ENCODE data around the gene PTPN4. TPM values are rescaled to one million over a fixed set of nuclear protein-coding genes. Genes with fewer than 3 reads are reported as not detected.
A peak's percentile ranks its signal among the peaks of the same experiment; 100 is the strongest.

The PTPN4 gene
- total and polyA plus RNA-seq, 2 of the 13 experiments (the other 11 are each of a cell fraction or from before 2014, with no cell fraction given): 20.3 to 34.6 TPM

DNA sequence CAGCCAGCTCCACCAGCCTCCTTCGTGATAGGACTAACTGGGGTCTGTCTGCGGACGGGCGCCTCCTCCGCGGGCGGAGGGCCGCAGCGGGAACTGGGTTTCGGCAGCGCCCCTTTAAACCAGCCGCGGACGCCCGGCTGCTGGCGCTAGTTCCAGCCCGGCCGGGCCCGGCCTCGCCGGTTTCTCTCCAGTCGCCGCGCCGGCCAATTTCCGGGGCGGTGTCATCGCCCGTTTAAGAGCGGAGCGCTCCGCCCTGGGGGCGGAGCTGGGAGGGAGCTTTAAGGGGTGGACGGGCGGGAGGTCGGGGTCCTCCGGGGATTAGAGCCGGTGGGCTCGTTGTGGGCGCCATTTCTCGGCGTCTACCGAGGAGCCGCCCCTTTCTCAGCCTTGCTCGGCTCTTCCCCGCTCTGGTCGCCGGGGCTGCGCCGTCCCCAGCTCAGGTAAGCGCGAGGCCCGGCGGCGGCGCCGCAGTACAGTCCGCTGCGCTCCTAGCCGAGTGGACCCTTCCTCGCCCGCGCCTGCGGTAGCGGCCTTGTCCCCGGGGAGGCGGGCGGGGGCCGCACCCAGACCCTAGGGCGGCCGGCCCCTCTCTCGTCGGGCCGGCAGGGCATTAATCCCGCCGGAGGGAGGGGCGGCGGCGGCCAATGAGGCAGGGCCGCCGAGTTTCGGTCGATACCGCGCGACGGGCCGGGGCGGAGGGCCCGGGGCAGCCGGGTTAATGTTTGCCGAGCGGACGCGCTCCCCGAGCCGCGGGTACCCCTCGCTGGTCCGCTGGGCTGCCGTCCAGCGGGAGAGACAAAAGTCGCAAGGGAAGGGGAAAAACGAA is 253.3 kb downstream of the PTPN4 start, which contains the start of gene EPB41L5 (continued):
- TF ChIP-seq ETV6 (CRISPR knock-in tag; conservative IDR thresholded peaks at IDR 0.05) (peak; percentile 46; the same call in 1 of the 2 replicates), ZBTB37 (CRISPR knock-in tag; IDR thresholded peaks at IDR 0.05) (peak; percentile 59; the same call in 1 of the 2 replicates), ZSCAN9 (CRISPR knock-in tag; IDR thresholded peaks at IDR 0.05; ENCODE audit: borderline replicate concordance) (peak; percentile 80), KDM6A (CRISPR knock-in tag; IDR thresholded peaks at IDR 0.05; ENCODE audit: low read depth) (no peak), ZNF275 (CRISPR knock-in tag; IDR thresholded peaks at IDR 0.05; ENCODE audit: borderline replicate concordance) (peak; percentile 96), ZNF570 (CRISPR knock-in tag; IDR thresholded peaks at IDR 0.05; ENCODE audit: borderline replicate concordance) (no peak; the same call in 1 of the 2 replicates), PAF1 (CRISPR knock-in tag; IDR thresholded peaks at IDR 0.05) (no peak), ZSCAN21 (CRISPR knock-in tag; IDR thresholded peaks at IDR 0.05; ENCODE audit: borderline replicate concordance) (peak; percentile 84), ZNF737 (CRISPR knock-in tag; IDR thresholded peaks at IDR 0.05; ENCODE audit: borderline replicate concordance) (no peak), ZFY (CRISPR knock-in tag; IDR thresholded peaks at IDR 0.05) (peak; percentile 99), ZNF75D (CRISPR knock-in tag; IDR thresholded peaks at IDR 0.05; ENCODE audit: borderline replicate concordance) (no peak), RARG (CRISPR knock-in tag; IDR thresholded peaks at IDR 0.05; ENCODE audit: low read depth) (no peak), TERF1 (CRISPR knock-in tag; IDR thresholded peaks at IDR 0.05) (no peak; the same call in 1 of the 2 replicates), ZFAT (CRISPR knock-in tag; conservative IDR thresholded peaks at IDR 0.05) (no peak; the same call in 1 of the 2 replicates)
- TF ChIP-seq, protein P1, sequence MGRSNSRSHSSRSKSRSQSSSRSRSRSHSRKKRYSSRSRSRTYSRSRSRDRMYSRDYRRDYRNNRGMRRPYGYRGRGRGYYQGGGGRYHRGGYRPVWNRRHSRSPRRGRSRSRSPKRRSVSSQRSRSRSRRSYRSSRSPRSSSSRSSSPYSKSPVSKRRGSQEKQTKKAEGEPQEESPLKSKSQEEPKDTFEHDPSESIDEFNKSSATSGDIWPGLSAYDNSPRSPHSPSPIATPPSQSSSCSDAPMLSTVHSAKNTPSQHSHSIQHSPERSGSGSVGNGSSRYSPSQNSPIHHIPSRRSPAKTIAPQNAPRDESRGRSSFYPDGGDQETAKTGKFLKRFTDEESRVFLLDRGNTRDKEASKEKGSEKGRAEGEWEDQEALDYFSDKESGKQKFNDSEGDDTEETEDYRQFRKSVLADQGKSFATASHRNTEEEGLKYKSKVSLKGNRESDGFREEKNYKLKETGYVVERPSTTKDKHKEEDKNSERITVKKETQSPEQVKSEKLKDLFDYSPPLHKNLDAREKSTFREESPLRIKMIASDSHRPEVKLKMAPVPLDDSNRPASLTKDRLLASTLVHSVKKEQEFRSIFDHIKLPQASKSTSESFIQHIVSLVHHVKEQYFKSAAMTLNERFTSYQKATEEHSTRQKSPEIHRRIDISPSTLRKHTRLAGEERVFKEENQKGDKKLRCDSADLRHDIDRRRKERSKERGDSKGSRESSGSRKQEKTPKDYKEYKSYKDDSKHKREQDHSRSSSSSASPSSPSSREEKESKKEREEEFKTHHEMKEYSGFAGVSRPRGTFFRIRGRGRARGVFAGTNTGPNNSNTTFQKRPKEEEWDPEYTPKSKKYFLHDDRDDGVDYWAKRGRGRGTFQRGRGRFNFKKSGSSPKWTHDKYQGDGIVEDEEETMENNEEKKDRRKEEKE (IDR thresholded peaks at IDR 0.05): no peak
- TF ChIP-seq, protein P2, sequence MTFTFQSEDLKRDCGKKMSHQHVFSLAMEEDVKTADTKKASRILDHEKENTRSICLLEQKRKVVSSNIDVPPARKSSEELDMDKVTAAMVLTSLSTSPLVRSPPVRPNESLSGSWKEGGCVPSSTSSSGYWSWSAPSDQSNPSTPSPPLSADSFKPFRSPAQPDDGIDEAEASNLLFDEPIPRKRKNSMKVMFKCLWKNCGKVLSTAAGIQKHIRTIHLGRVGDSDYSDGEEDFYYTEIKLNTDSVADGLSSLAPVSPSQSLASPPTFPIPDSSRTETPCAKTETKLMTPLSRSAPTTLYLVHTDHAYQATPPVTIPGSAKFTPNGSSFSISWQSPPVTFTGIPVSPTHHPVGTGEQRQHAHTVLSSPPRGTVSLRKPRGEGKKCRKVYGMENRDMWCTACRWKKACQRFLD (CRISPR knock-in tag; IDR thresholded peaks at IDR 0.05; ENCODE audit: borderline replicate concordance): peak; percentile 78; the same call in 1 of the 2 replicates
- TF ChIP-seq, protein P3, sequence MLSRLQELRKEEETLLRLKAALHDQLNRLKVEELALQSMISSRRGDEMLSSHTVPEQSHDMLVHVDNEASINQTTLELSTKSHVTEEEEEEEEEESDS (CRISPR knock-in tag; IDR thresholded peaks at IDR 0.05; ENCODE audit: borderline replicate concordance): 0 out of 2 replicates have a peak, but pooled peaks have one; percentile 44
- TF ChIP-seq, protein P4, sequence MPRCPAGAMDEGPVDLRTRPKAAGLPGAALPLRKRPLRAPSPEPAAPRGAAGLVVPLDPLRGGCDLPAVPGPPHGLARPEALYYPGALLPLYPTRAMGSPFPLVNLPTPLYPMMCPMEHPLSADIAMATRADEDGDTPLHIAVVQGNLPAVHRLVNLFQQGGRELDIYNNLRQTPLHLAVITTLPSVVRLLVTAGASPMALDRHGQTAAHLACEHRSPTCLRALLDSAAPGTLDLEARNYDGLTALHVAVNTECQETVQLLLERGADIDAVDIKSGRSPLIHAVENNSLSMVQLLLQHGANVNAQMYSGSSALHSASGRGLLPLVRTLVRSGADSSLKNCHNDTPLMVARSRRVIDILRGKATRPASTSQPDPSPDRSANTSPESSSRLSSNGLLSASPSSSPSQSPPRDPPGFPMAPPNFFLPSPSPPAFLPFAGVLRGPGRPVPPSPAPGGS (CRISPR knock-in tag; IDR thresholded peaks at IDR 0.05): peak; percentile 93; the same call in 1 of the 2 replicates

All from HepG2 (cell line).